Activated naive CD8-positive, alpha-beta T cell treated with anti-CD3 and anti-CD28 coated beads, Interleukin-2, amount 10 ng/mL, durations not matched to agents 7 days and 5 days (primary cell): Measurements from ENCODE around the gene BTBD7. TPM values are rescaled to one million over a fixed set of nuclear protein-coding genes. Genes with fewer than 3 reads are reported as not detected.
"Not testable (repeated sequence)": the region's sequence is repeated elsewhere in the genome, so short reads cannot be mapped to it uniquely, and the experiment has no call there.

Experiments
- ATAC-seq: fragments of 150-1000 bp; cut with Tn5 transposase; one replicate; pipeline ENCODE4 v1.10.0; 2021; ENCODE audit warnings: low read depth, moderate library complexity
- POLR2A ChIA-PET: fragments of 350-600 bp; sonication (Branson Sonifier 250); formaldehyde crosslinking; loops from one replicate; lab custom pipeline; 2021; ENCODE audit warnings: antibody characterized with exemption; lab: Charles Lee
- DNase-seq: peaks from one replicate; pipeline ENCODE4 v3.0.0; 2021
- H3K27ac Mint-ChIP-seq: one replicate; pipeline ENCODE4 v1.8.0; 2022; ENCODE audit warnings: mild to moderate bottlenecking, mixed read lengths
- H3K27me3 Mint-ChIP-seq: one replicate; pipeline ENCODE4 v1.8.0; 2022; ENCODE audit warnings: mild to moderate bottlenecking, moderate library complexity, mixed read lengths
- H3K36me3 Mint-ChIP-seq: one replicate; pipeline ENCODE4 v1.8.0; 2021; ENCODE audit warnings: mild to moderate bottlenecking, mixed read lengths
- H3K4me1 Mint-ChIP-seq: one replicate; pipeline ENCODE4 v1.8.0; 2021; ENCODE audit warnings: mixed read lengths
- H3K4me3 Mint-ChIP-seq: one replicate; pipeline ENCODE4 v1.8.0; 2022; ENCODE audit warnings: mild to moderate bottlenecking, moderate library complexity, mixed read lengths
- H3K9me3 Mint-ChIP-seq: one replicate; pipeline ENCODE4 v1.8.0; 2021; ENCODE audit warnings: mixed read lengths
- total RNA-seq, 2 experiments: library from RNA; stranded (reverse); gene quantifications; one replicate each; pipeline ENCODE4 v1.2.3, GENCODE V29; 2021

The BTBD7 gene, protein sequence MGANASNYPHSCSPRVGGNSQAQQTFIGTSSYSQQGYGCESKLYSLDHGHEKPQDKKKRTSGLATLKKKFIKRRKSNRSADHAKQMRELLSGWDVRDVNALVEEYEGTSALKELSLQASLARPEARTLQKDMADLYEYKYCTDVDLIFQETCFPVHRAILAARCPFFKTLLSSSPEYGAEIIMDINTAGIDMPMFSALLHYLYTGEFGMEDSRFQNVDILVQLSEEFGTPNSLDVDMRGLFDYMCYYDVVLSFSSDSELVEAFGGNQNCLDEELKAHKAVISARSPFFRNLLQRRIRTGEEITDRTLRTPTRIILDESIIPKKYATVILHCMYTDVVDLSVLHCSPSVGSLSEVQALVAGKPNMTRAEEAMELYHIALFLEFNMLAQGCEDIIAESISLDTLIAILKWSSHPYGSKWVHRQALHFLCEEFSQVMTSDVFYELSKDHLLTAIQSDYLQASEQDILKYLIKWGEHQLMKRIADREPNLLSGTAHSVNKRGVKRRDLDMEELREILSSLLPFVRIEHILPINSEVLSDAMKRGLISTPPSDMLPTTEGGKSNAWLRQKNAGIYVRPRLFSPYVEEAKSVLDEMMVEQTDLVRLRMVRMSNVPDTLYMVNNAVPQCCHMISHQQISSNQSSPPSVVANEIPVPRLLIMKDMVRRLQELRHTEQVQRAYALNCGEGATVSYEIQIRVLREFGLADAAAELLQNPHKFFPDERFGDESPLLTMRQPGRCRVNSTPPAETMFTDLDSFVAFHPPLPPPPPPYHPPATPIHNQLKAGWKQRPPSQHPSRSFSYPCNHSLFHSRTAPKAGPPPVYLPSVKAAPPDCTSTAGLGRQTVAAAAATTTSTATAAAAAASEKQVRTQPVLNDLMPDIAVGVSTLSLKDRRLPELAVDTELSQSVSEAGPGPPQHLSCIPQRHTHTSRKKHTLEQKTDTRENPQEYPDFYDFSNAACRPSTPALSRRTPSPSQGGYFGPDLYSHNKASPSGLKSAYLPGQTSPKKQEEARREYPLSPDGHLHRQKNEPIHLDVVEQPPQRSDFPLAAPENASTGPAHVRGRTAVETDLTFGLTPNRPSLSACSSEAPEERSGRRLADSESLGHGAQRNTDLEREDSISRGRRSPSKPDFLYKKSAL
- total RNA-seq = 10 to 100 TPM; 22.3 to 24.8 TPM

DNA sequence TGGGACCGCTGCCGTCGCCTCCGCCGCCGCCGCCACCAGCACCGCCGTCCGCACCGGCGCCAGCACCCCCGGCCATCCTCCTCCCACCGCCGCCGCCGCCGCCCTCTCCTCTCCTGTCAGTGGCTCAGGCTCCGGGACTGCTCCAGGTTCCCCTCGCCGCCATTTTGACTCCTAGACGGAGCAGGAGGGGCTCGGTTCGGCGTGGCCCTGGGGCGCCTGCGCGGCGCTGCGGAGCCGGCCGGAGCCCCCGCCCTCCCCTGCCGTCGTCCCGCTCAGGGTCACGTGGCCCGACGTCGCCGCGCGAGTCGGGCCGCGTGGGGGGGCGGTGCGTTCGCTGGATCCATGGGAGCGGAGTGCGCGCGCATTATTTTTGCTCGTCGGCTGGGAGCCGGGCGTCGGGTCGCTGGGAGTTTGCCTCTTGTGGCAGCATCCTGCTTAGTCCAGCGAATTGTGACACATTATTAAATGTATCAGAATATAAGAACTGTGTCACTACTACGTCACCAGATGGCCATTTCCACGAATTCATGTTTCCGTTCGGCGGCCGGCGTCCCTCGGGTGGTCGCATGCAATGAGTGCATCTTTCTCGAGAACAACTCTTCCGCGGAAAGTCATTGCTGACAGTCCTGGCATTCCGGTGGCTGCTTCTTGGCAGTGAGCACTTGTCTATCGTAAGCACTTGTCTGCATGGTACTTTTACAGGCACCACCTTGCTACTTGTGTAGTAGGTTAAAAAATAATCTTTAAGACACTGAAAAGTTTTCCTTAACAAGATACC, at the start of gene BTBD7:
Gene BTBD7, minus strand, starts transcription at position 184 of the 778 bp plus-strand sequence. CDS start 36,985 bp downstream, outside the sequence.
- Mint-ChIP-seq H3K36me3 (peaks cover 5% of the 10 kb centered on the region), H3K9me3 (peaks cover 2% of the 10 kb centered on the region), H3K4me3 (peak within 1 kb of the TSS; percentile 89), H3K4me1 (peaks cover 29% of the 10 kb centered on the region), H3K27me3 (no peaks in the 10 kb centered on the region), H3K27ac (peak within 1 kb of the TSS; percentile 94)
- ATAC-seq (peak; percentile 96), DNase-seq (peak; percentile 96)
- POLR2A ChIA-PET = no interaction called here

DNA sequence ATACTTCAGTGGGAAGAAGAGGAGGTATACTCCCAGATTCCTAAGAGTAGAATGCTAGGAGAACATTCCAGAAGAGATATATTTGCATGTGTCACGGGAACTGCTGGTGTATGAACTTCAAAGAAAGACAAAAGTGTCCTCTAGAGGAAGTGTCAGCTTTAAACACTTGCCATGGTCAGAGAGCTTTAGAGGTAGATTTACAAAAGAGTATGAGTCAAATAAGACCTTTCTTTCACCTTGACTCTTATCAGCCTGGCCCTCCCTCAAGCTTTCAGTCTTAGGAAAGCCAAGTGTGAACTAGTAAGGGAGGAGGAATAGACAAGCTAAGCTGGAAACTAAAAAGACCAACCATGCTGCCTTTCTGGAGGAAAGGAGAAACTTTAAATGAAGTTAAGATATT, 48.8 kb upstream of the BTBD7 start:
- no peaks in the 10 kb centered on the region for H3K36me3 Mint-ChIP-seq
- peaks cover 39% of the 10 kb centered on the region for H3K27me3 Mint-ChIP-seq
- H3K4me1 Mint-ChIP-seq = no peaks in the 10 kb centered on the region
- POLR2A ChIA-PET = no interaction called here
- ATAC-seq (no peak), DNase-seq (no peak)
- no peak overlapping the region for H3K4me3 Mint-ChIP-seq
- no peaks in the 10 kb centered on the region for H3K9me3 Mint-ChIP-seq
- H3K27ac Mint-ChIP-seq = no peak overlapping the region

DNA sequence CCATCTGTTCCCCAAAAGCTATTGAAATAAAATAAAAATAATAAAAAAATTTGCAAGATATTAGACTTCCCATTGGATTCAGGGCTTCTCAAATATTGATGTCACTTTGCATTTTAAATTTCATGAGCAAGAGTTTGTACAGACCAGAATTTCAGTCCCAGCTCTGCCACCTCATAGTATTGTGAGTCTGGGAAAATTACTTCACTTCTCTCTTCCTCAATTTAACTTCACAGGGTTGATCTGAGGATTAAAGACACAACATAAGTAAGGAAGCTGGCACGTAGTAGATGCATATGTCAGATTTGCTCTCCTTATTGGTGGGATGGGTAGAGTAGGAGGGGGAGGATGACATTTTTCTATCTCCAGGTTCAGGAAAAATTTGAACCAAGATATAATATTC, 47.0 kb upstream of the BTBD7 start:
- no peaks in the 10 kb centered on the region for H3K9me3 Mint-ChIP-seq
- POLR2A ChIA-PET = no interaction called here
- ATAC-seq (no peak), DNase-seq (no peak)
- H3K4me1 Mint-ChIP-seq = no peaks in the 10 kb centered on the region
- no peak overlapping the region for H3K4me3 Mint-ChIP-seq
- H3K27me3 Mint-ChIP-seq = peaks cover 31% of the 10 kb centered on the region
- no peaks in the 10 kb centered on the region for H3K36me3 Mint-ChIP-seq
- no peak overlapping the region for H3K27ac Mint-ChIP-seq

DNA sequence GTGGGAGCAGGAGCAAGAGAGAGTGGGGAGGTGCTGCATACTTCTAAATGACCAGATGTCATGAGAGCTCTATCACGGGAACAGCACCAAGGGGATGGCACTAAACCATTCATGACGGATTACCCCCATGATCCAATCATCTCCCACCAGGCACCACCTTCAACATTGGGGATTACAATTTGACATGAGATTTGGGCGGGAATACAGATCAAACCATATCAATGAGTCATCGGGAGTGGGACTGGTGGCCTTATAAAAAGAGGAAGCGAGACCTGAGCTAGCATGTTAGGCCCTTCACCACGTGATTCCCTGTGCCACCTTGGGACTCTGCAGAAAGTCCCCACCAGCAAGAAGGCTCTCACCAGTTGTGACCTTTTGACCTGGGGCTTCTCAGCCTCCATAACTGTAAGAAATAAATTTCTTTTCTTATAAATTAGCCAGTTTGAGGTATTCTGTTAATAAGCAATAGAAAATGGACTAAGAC, 42.9 kb upstream of the BTBD7 start:
- no peaks in the 10 kb centered on the region for H3K4me1 Mint-ChIP-seq
- H3K4me3 Mint-ChIP-seq = no peak overlapping the region
- ATAC-seq (no peak), DNase-seq (no peak)
- no peak overlapping the region for H3K27ac Mint-ChIP-seq
- no peaks in the 10 kb centered on the region for H3K36me3 Mint-ChIP-seq
- POLR2A ChIA-PET = no interaction called here
- H3K27me3 Mint-ChIP-seq = peaks cover 21% of the 10 kb centered on the region
- H3K9me3 Mint-ChIP-seq = no peaks in the 10 kb centered on the region

DNA sequence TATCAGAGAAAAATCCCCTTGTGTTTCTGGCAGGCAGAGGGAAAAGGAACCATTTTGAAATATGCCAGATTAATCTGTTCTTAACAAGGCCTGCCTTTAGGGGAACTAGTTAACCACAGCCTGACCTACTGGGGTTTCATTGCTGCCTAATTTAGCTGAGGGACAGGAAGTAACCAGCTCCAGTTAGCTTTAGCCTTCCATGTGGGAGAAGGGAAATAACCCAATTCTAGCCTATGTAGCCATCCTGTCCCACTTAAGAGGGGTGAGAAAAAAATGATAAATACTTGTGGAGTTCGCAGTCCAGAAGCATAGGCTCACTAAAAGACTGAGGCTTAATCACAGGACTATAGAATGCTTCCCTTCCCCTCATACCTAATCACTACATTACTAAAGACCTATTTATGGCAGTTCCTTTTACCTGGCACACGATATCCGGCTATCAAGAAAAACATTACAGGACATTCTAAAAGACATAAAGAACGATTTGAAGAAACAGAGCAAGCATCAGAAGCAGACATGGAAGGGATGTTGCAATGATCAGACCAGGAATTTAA, 37.0 kb upstream of the BTBD7 start:
- DNase-seq (no peak), ATAC-seq (no peak)
- H3K4me1 Mint-ChIP-seq = no peaks in the 10 kb centered on the region
- peaks cover 17% of the 10 kb centered on the region for H3K27me3 Mint-ChIP-seq
- no peaks in the 10 kb centered on the region for H3K36me3 Mint-ChIP-seq
- H3K27ac Mint-ChIP-seq = no peak overlapping the region
- no peak overlapping the region for H3K4me3 Mint-ChIP-seq
- H3K9me3 Mint-ChIP-seq = no peaks in the 10 kb centered on the region
- POLR2A ChIA-PET = no interaction called here

DNA sequence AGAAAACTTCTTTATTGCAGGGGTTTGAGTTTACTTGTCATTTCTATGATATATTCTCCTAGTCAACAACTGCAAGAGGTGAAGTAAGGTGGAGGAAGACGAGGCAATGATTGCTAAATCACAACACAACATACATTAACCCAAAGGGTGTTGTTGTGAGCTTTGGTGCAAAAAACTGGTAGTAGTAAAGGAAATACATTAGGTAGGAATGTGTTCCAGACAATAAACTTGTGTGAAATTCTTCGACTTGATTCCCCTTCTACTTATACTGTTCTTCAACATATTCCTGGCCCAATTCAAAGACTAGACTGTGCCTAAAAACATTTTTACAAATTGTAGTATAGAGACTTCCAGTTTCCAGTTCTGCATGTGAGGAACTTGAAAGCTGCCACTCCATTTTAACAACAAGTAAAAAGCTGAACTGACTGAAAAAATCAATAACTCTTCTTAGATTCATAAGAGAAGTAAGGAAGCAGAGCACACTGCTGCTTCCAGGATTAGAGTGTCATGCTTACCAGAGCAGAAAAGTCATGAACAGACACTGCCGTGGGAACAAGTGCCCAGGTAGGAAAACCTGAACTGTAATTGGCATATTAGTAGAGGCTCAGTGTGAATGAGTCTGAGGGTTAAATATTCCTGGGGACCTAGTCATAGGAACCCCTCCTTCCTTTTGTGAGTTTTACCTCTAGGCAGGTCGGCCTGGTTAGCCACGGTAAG, 36.3 kb upstream of the BTBD7 start:
- Mint-ChIP-seq H3K4me1 (no peaks in the 10 kb centered on the region), H3K4me3 (no peak overlapping the region), H3K27me3 (peaks cover 19% of the 10 kb centered on the region), H3K27ac (no peak overlapping the region), H3K36me3 (no peaks in the 10 kb centered on the region), H3K9me3 (no peaks in the 10 kb centered on the region)
- POLR2A ChIA-PET = no interaction called here
- ATAC-seq = no peak
- no peak for DNase-seq

DNA sequence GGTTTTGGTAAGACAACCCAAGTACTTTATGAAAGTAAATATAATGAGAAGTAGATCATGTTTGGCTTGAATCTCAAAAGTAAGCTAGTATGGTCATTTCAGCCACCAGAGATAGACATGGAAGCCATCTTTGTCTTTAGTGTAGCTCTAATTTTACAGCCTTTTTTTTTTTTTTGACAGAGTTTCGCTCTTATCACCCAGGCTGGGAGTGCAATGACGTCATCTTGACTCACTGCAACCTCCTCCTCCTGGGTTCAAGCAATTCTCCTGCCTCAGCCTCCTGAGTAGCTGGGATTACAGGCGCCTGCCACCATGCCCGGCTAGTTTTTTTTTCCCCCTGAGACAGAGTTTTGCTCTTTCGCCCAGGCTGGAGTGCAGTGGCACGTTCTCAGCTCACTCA, 22.0 kb upstream of the BTBD7 start:
- not testable (repeated sequence) for H3K4me3 Mint-ChIP-seq, H3K4me1 Mint-ChIP-seq, ATAC-seq, H3K27ac Mint-ChIP-seq, H3K9me3 Mint-ChIP-seq, DNase-seq, H3K36me3 Mint-ChIP-seq
- H3K27me3 Mint-ChIP-seq = peaks cover 12% of the 10 kb centered on the region
- POLR2A ChIA-PET = interaction anchor here (0.6 kb wide), 1 partner anchor 218 kb away, joined by 3 read pairs; no protein-coding TSS in a partner anchor

DNA sequence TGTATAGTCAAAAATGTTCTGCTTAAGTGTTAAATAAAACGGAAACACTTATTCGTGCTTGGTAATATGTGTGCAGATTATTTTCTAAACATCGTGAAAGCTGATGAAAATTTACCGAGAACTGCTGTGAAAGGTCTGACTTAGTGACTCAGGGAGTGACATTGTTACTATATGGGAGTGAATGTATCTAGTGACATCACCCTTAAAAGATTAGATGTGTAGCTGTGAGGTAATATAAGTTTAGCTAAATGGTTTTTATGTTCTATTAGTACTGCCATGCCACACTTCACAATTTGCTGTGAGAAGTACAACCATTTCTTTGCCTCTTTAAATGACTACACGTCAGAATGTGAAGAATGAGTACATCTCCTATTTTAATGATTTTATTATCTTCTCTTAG, 15.5 kb upstream of the BTBD7 start:
- Mint-ChIP-seq H3K4me3 (no peak overlapping the region), H3K4me1 (no peaks in the 10 kb centered on the region), H3K27me3 (peaks cover 11% of the 10 kb centered on the region), H3K9me3 (peaks cover 1% of the 10 kb centered on the region), H3K36me3 (no peaks in the 10 kb centered on the region), H3K27ac (no peak overlapping the region)
- POLR2A ChIA-PET = no interaction called here
- ATAC-seq = no peak
- DNase-seq = no peak

DNA sequence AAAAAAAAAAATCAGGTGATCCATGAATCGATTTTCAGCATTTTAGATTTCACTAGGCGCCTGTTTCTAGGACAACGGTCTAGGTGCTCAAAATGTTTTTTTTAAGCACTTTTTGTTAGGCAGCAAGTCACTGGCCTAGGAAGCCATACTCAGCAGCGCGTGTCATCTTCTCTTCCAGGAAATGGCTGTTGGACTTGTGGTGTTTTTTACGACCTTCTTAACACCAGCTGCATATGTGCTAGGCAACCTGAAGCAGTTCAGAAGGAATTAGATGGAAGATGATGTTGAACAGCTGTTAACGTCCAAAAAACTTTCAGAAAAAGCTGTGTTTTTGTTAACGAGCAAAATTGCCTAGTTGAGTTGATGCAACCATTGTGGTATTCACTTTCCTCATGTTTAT, 15.0 kb upstream of the BTBD7 start:
- DNase-seq (no peak), ATAC-seq (no peak)
- Mint-ChIP-seq H3K27ac (no peak overlapping the region), H3K27me3 (peaks cover 12% of the 10 kb centered on the region), H3K4me3 (no peak overlapping the region), H3K9me3 (peaks cover 1% of the 10 kb centered on the region), H3K36me3 (no peaks in the 10 kb centered on the region), H3K4me1 (no peaks in the 10 kb centered on the region)
- POLR2A ChIA-PET = no interaction called here

DNA sequence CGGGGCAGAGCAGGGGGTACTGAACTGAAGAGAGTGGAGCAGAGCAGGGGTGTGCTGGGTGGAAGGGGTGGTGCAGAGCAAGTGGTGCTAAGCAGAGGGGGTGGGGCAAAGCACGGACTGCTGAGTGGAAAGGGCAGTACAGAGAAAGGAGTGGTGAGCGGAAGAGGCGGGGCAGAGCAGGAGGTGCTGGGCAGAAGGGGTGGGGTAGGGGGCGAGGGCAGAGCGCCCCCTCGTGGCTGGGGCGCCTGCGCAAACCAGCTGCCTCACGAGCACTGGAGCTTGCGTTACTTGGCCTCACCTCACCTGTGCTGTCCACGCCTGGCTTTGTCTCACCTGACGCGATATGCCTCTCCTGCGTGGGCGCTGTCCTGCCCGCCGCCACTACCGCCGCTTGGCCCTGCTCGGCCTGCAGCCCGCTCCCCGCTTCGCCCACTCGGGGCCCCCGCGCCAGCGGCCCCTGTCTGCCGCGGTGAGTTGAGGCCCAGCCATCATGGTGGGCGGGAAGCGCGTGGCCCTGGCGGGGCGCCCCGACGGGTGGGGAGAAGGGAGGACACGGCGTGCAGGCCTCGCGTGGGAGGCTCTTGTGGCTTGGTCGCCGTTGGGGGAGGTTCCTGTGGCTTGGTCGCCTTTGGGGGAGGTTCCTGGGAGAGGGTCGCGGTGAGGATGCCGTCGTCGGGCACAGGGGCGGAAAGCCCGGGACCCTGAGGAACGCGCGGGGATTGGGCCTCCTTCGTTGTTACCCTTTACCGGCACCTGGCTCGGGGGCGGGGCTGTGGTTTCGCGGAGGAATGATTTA, 14.3 kb upstream of the BTBD7 start, which contains the start of gene COX8C:
Gene COX8C, plus strand, starts transcription at position 257 of the 796 bp plus-strand sequence. Its CDS starts 87 bp downstream, at position 344.
- DNase-seq (no peak), ATAC-seq (no peak)
- Mint-ChIP-seq H3K36me3 (no peaks in the 10 kb centered on the region), H3K9me3 (peaks cover 3% of the 10 kb centered on the region), H3K27ac (no peak within 1 kb of the TSS), H3K4me3 (no peak within 1 kb of the TSS), H3K4me1 (no peaks in the 10 kb centered on the region), H3K27me3 (peaks cover 8% of the 10 kb centered on the region)
- POLR2A ChIA-PET = no interaction called here

DNA sequence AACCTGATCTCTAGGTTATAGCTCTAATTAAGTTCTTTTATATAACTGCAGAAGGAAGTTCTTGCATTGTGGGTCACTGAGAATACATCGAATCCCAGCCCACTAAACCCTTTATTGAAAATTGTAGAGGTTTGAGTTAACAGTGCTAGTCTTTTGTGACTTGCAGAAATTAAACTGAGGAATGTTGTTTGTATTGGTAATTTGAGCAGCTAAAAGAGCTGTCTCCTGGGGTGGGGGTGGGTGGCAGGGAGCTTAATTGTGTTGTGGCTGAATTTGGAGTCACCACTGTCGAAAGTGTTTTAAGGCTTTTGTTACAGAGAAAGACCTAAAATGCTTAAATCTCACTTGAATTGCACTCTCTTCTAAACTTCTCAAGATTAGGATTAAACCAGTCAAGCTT, 11.0 kb upstream of the BTBD7 start:
- Mint-ChIP-seq H3K4me3 (no peak overlapping the region), H3K9me3 (peaks cover 6% of the 10 kb centered on the region), H3K36me3 (peaks cover 2% of the 10 kb centered on the region), H3K27me3 (peaks cover 4% of the 10 kb centered on the region), H3K27ac (no peak overlapping the region), H3K4me1 (no peaks in the 10 kb centered on the region)
- POLR2A ChIA-PET = no interaction called here
- DNase-seq (no peak), ATAC-seq (no peak)
